K562 treated with DMSO at 1 percent for 48 hours (cell line): ENCODE data around the gene DCUN1D4. TPM values are rescaled to one million over a fixed set of nuclear protein-coding genes. Genes with fewer than 3 reads are reported as not detected.

ENCODE experiments used
- total RNA-seq: library from RNA; unstranded; fragments of 300-600 nt; gene quantifications from 2 replicates; pipeline ENCODE4 v1.2.3, GENCODE V29; 2022; ENCODE audit warnings: low replicate concordance; ENCODE audit errors: extremely low read depth

The DCUN1D4 gene
- total RNA-seq, result not detected in 2 replicates

DNA sequence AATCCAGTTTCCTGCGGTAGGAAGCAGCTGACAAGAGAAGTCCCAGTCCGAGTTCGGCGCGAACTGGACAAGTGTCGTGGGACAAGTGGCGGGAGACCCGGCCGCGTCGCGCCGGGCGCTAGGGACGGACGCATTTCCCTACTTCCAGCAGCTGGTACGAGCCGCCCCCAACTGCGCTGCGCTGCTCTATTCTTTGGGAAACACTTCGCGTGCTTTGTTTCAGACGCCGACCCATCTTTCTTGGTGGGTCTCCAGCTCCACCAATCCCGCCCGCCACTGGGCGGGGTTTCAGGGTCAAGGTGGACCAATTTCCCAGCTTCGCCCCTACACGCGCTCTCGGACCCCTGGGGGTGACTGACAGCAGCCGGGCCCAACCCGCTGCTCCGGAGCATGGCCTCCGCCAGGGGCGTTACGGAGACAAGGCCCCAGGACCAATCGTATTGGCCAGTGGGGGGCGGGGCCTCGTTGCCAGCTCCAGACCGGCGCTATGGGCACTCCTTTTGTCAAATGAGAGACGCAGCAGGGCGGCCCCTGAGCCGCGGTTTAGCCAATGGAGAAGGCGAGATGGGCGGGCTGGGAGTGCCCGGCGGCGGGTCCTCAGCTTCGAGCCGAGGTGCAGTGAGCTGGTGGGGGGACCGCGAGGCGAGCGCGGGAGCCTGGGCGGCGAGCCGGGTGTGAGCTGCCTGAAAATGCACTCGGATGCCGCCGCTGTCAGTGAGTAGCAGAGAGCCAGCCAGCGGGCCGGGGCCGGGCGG, at the start of gene DCUN1D4:
Gene DCUN1D4, plus strand, starts transcription at position 600 of the 755 bp plus-strand sequence. Its CDS starts 90 bp downstream, at position 690.

Other genes starting within 250 kb of the DCUN1D4 start
- not detected in 2 replicates for gene LRRC66, start 177.2 kb downstream of the DCUN1D4 start, total RNA-seq
- gene SGCB, start 195.1 kb downstream of the DCUN1D4 start, total RNA-seq, result not detected in 2 replicates
- gene SPATA18, start 208.2 kb downstream of the DCUN1D4 start, total RNA-seq, result not detected in 2 replicates